Osteocyte (in vitro differentiated cells): ENCODE results near the gene ABCC1. TPM values are rescaled to one million over a fixed set of nuclear protein-coding genes. Genes with fewer than 3 reads are reported as not detected.

ENCODE experiments used
- DNase-seq: peaks from one replicate; pipeline ENCODE4 v3.0.0; 2021; ENCODE audit warnings: mixed read lengths; ENCODE audit not compliant: unreplicated experiment; ENCODE audit errors: extremely low spot score
- H3K27ac Mint-ChIP-seq: one replicate; pipeline ENCODE4 v1.8.0; 2021; ENCODE audit warnings: mild to moderate bottlenecking, mixed read lengths; ENCODE audit not compliant: unreplicated experiment
- H3K27me3 Mint-ChIP-seq: one replicate; pipeline ENCODE4 v1.8.0; 2021; ENCODE audit warnings: mixed read lengths; ENCODE audit not compliant: unreplicated experiment
- H3K36me3 Mint-ChIP-seq: one replicate; pipeline ENCODE4 v1.8.0; 2021; ENCODE audit warnings: mixed read lengths; ENCODE audit not compliant: unreplicated experiment
- H3K4me1 Mint-ChIP-seq: one replicate; pipeline ENCODE4 v1.8.0; 2021; ENCODE audit warnings: mixed read lengths; ENCODE audit not compliant: unreplicated experiment
- H3K4me3 Mint-ChIP-seq: one replicate; pipeline ENCODE4 v1.8.0; 2021; ENCODE audit warnings: mild to moderate bottlenecking, moderate library complexity, mixed read lengths; ENCODE audit not compliant: unreplicated experiment
- H3K9me3 Mint-ChIP-seq: one replicate; pipeline ENCODE4 v1.8.0; 2021; ENCODE audit warnings: mixed read lengths; ENCODE audit not compliant: unreplicated experiment
- total RNA-seq: library from RNA; stranded (reverse); gene quantifications from 2 replicates; pipeline ENCODE4 v1.2.1, GENCODE V29; 2021
- TF ChIP-seq, protein P1 (sequence below): fragments of 200-600 bp; sonication (generic); IDR thresholded peaks from 2 replicates; pipeline ENCODE4 v1.5.0; 2021; ENCODE audit warnings: antibody characterized with exemption, mild to moderate bottlenecking, moderate library complexity

Gene ABCC1
- total RNA-seq, 1 donor from 2014 or later = 256 TPM

DNA sequence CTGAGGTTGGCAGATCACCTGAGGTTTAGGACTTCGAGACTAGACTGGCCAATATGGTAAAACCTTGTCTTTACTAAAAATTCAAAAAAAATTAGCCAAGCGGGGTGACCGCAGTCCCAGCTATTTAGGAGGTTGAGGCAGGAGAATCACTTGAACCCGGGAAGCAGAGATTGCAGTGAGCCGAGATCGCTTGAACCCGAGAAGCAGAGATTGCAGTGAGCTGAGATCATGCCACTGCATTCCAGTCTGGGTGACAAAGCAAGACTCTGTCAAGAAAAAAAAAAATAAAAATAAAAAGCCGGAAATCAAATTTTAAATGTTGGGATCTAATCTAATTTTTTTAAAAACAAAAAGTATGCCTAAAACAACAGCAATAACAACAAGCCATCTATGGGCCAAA lies 56.3 kb downstream of the ABCC1 start:
- DNase-seq = no peak
- peak overlapping the region; percentile 77 for H3K27ac Mint-ChIP-seq
- H3K27me3 Mint-ChIP-seq = no peaks in the 10 kb centered on the region
- H3K4me1 Mint-ChIP-seq = peaks cover 76% of the 10 kb centered on the region
- H3K36me3 Mint-ChIP-seq = peaks cover 38% of the 10 kb centered on the region
- TF ChIP-seq, protein P1, sequence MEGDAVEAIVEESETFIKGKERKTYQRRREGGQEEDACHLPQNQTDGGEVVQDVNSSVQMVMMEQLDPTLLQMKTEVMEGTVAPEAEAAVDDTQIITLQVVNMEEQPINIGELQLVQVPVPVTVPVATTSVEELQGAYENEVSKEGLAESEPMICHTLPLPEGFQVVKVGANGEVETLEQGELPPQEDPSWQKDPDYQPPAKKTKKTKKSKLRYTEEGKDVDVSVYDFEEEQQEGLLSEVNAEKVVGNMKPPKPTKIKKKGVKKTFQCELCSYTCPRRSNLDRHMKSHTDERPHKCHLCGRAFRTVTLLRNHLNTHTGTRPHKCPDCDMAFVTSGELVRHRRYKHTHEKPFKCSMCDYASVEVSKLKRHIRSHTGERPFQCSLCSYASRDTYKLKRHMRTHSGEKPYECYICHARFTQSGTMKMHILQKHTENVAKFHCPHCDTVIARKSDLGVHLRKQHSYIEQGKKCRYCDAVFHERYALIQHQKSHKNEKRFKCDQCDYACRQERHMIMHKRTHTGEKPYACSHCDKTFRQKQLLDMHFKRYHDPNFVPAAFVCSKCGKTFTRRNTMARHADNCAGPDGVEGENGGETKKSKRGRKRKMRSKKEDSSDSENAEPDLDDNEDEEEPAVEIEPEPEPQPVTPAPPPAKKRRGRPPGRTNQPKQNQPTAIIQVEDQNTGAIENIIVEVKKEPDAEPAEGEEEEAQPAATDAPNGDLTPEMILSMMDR = no peak
- no peak overlapping the region for H3K4me3 Mint-ChIP-seq
- H3K9me3 Mint-ChIP-seq = no peaks in the 10 kb centered on the region

- no peak for DNase-seq
- H3K27ac Mint-ChIP-seq = peak overlapping the region; percentile 66
- TF ChIP-seq, protein P1 = no peak
- H3K9me3 Mint-ChIP-seq = no peaks in the 10 kb centered on the region
- peaks cover 38% of the 10 kb centered on the region for H3K36me3 Mint-ChIP-seq
- H3K4me1 Mint-ChIP-seq = peaks cover 69% of the 10 kb centered on the region
- H3K27me3 Mint-ChIP-seq = no peaks in the 10 kb centered on the region
- no peak overlapping the region for H3K4me3 Mint-ChIP-seq
Observed at GRCh38 chr16:16006650-16007049, 57.2 kb downstream of the ABCC1 start.

- no peak overlapping the region for H3K4me3 Mint-ChIP-seq
- H3K9me3 Mint-ChIP-seq = no peaks in the 10 kb centered on the region
- DNase-seq = no peak
- peak overlapping the region; percentile 66 for H3K27ac Mint-ChIP-seq
- no peaks in the 10 kb centered on the region for H3K27me3 Mint-ChIP-seq
- TF ChIP-seq, protein P1 = no peak
- peaks cover 62% of the 10 kb centered on the region for H3K4me1 Mint-ChIP-seq
- H3K36me3 Mint-ChIP-seq = peaks cover 35% of the 10 kb centered on the region
Observed at GRCh38 chr16:16007743-16008111, 58.3 kb downstream of the ABCC1 start.

DNA sequence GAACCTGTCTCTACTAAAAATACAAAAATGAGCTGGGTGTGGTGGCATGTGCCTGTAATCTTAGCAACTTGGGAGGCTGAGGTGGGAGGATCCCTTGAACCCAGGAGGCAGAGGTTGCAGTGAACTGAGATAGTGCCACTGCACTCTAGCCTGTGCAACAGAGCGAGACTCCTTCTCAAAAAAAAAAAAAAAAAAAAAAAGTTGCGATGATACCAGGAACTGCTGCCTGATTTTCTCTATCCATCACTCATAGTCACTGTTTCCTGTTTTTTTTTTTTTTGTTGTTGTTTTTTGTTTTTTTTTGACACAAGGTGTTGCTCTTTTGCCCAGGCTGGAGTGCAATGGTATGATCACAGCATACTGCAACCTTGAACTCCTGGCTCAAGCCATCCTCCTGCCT lies 59.2 kb downstream of the ABCC1 start:
- Mint-ChIP-seq H3K4me3 (no peak overlapping the region), H3K4me1 (peaks cover 63% of the 10 kb centered on the region), H3K27me3 (no peaks in the 10 kb centered on the region), H3K27ac (peak overlapping the region; percentile 52), H3K9me3 (no peaks in the 10 kb centered on the region), H3K36me3 (peaks cover 39% of the 10 kb centered on the region)
- TF ChIP-seq, protein P1 = no peak
- DNase-seq = no peak

GRCh38 chr16:16009401-16009800 lies 60.0 kb downstream of the ABCC1 start:
- Mint-ChIP-seq H3K9me3 (no peaks in the 10 kb centered on the region), H3K27me3 (no peaks in the 10 kb centered on the region), H3K27ac (peak overlapping the region; percentile 52), H3K4me3 (peak overlapping the region; percentile 26), H3K4me1 (peaks cover 62% of the 10 kb centered on the region), H3K36me3 (peaks cover 42% of the 10 kb centered on the region)
- no peak for DNase-seq
- TF ChIP-seq, protein P1 = no peak
